ENCODE measurements around the gene PTGER4. TPM values are rescaled to one million over a fixed set of nuclear protein-coding genes. Genes with fewer than 3 reads are reported as not detected.
A peak's percentile ranks its signal among the peaks of the same experiment; 100 is the strongest.
"Not testable (repeated sequence)": the region's sequence is repeated elsewhere in the genome, so short reads cannot be mapped to it uniquely, and the experiment has no call there.

PTGER4 gene
- 0.96 TPM for total RNA-seq

DNA sequence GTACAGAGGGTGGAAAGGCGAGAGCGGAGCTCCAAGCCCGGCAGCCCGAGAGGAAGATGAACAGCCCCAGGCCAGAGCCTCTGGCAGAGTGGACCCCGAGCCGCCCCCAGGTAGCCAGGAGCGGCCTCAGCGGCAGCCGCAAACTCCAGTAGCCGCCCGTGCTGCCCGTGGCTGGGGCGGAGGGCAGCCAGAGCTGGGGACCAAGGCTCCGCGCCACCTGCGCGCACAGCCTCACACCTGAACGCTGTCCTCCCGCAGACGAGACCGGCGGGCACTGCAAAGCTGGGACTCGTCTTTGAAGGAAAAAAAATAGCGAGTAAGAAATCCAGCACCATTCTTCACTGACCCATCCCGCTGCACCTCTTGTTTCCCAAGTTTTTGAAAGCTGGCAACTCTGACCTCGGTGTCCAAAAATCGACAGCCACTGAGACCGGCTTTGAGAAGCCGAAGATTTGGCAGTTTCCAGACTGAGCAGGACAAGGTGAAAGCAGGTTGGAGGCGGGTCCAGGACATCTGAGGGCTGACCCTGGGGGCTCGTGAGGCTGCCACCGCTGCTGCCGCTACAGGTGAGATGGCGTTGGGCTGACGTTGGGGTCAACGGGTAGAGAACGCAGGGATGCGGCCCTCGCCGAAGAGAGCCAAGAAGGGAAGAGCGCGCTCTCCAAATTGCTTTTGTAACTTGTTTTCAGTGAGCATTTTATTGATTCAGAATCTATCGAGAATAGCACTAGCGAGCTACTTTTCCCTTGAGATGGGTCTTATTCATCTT is at the start of gene PTGER4:
Gene PTGER4, plus strand, starts transcription at position 3 of the 769 bp plus-strand sequence. CDS start 1,079 bp downstream, outside the sequence.
- no peak for DNase-seq (ENCODE audit: low spot score)
- peak; percentile 58 for ATAC-seq

DNA sequence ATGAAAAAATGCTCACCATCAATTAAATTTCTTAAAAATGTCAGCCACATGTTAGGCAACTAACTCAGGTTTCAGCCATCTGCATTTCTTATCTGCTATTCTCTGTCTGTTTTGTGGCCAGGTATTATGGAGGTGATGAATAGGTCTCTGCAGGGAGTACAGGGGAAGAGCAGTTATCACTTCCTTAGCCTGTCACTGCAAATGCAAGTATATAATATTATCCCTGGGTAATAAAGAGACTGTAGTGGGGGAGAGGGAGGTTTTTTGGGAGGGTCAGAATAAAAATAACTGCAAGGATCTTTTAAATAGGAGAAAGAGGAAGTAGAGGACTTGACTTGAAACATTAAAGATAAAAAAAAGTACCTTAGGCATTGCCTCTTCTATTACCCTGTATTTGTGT is 49.6 kb upstream of the PTGER4 start:
- ATAC-seq, result no peak

DNA sequence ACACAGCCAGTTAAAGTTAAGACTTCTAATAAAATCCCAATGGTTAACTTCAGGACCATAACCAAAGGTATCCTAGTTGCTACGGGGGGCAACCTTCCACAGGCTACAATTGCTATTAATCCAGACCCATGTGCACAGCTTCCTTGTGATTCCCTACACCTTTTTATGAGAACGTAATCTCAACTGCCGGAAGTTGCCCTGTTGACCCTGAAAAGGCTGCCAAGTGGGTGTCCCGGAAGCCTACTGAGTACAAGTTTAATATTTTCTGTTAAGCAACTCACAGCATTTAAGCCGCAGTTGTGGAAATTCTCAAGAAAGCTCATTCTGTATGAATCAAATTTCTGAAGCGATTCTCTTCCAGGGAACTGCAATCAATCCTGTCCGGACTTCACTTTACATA is 48.5 kb upstream of the PTGER4 start:
- DNase-seq (ENCODE audit: low spot score) (no peak), ATAC-seq (no peak)

More for the DNA sequence above, 49.6 kb upstream of the PTGER4 start:
- DNase-seq (ENCODE audit: low spot score), result no peak

DNA sequence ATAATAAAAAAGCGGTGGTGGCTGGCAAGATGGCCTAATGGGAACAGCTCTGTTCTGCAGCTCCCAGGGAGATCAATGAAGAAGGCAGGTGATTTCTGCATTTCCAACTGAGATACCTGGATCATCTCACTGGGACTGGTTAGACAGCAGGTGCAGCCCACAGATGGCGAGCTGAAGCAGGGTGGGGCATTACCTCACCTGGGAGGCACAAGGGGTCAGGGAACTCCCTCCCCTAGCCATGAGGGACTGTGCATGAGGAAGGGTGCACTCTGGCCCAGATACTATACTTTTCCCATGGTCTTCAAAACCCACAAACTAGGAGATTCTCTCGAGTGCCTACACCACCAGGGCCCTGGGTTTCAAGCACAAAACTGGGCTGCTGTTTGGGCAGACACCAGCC is 45.6 kb upstream of the PTGER4 start:
- ATAC-seq (no peak), DNase-seq (ENCODE audit: low spot score) (no peak)

DNA sequence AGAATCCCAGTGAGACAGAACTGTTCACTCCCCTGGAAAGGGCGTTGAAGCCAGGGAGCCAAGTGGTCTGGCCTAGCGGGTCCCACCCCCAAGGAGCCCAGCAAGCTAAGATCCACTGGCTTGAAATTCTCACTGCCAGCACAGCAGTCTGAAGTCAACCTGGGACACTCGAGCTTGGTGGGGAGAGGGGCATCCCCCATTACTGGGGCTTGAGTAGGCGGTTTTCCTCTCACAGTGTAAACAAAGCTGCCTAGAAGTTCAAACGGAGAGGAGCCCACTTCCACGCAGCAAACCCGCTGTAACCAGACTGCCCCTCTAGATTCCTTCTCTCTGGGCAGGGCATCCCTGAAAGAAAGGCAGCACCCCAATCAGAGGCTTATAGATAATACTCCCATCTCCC is 45.1 kb upstream of the PTGER4 start:
- DNase-seq (ENCODE audit: low spot score), result no peak
- ATAC-seq, result no peak

DNA sequence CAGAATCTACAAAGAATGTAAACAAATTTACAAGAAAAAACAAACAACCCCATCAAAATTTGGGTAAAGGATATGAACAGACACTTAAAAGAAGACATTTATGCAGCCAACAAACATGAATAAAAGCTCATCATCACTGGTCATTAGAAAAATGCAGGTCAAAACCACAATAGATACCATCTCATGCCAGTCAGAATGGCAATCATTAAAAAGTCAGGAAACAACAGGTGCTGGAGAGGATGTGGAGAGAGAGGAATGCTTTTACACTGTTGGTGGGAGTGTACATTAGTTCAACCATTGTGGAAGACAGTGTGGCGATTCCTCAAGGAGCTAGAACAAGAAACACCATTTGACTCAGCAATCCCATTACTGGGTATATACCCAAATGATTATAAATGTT is 40.2 kb upstream of the PTGER4 start:
- DNase-seq (ENCODE audit: low spot score); ATAC-seq: not testable (repeated sequence)

DNA sequence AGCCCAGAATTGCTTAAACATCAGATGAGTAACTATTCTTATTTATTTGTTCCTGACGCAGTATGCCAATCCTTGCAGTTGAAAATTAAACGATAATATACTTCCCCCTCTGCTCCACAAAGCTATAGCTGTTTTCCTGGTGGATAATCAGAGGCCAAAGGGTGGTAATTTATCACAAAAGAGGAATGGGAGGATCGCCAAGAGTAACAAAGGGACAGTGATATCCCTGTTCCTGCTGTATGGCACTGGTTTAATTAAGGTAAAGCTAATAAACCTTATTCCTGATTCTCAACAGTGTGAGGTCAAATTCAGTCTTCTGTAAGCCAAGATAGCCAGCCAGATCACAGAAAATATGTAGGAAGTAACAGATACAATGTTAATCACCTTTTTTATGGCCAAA is 33.4 kb upstream of the PTGER4 start:
- no peak for ATAC-seq
- no peak for DNase-seq (ENCODE audit: low spot score)

DNA sequence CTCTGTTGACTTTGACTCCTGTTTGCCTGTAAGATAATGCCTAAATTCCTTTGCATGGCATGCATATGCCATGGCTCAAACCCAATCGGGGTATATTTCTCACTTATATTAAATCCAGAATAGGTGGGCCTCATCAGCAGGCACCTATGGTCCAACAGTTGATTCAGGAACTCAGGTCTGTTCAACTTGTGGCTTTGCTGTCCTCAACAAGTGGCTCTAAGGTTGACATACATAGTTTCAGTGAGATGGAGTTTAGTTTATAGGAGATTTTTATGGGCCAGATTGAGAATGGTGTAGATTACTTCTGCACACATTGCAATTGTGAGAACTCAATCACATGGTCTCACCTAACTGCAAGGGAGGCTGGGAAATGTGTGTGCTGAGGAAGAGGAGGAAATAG is 31.6 kb upstream of the PTGER4 start:
- ATAC-seq (no peak), DNase-seq (ENCODE audit: low spot score) (no peak)

DNA sequence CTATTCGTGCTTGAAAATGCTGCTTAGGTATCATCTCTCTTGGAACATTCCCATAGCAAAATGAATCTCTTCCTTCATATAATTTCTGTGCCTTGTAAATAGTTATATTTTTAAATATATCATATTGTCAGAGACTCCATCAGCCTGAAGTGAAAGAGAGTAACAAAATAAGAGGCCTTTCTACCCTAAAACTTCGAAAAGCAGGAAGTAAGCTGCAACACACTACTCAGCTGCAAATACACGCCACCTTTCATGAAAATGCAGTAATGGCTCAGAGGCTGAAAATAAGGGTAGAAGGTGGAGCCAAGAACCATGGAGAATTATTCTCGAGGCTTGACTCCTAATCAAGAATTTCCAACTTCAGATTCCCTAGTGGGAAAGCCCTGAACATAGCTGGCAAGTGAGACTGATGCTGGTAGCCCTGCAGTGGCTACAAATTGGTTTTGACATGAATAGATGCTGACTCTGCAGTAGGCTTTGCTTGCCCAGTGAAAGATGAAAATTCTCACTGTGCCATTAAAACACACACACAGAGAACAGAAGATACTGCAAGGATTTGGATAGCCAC is 30.2 kb upstream of the PTGER4 start:
- DNase-seq (ENCODE audit: low spot score), result no peak
- ATAC-seq, result no peak

DNA sequence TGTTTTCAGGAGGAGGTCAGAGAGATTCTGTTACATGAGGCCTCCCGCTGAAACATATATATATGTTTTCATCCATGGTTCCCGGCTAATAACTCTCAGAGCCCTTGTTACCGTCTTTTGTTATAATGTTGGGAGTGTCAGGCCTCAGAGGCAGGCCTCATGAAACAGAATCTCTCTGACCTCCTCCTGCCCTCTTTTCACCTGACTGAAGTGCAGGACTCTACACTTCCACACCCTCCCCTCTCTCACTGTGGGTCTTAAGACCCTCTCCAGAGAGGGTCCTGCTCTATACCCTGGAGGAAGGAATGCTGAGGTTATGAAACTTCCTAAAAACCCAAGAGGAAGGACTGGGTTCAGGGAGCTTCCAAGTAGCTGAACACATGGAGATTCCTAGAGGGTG is 28.5 kb upstream of the PTGER4 start:
- DNase-seq (ENCODE audit: low spot score) (no peak), ATAC-seq (no peak)

DNA sequence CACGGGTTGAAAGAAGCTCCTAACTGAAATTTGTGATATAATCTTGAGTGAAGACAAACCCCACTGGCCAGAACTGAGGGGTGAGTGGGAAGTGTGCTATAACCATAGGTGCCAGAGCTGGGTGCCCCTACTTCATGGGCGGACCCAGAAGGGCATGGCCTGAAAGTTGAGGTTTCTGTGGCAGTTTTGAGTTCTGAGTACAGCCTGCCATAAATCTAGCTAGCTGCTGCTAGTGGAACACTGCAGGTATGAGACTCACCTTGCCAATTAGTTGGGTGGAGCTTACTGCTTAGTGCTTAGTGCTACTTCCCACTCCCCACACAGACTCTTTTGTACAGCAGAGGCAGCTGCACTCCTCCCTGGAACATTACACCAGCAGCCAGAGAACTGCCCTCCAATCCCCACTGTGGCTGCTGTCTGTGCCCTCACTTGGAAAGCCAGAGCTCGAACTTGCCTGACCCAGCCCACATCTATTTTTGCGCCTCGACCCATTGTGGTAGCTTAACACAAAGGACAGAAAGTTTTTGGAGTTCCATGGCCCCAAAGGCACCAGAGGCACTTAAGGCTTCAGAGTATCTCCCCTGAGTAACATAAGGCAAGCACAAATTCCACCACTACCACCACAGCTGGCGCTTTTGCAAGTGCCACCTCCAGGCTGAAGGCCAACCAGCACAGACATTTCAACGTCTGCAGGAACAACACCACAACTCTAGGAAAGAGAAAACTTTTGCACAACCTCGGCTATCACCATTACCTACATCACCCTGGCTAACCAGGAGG is 27.1 kb upstream of the PTGER4 start:
- DNase-seq (ENCODE audit: low spot score), result no peak
- no peak for ATAC-seq

DNA sequence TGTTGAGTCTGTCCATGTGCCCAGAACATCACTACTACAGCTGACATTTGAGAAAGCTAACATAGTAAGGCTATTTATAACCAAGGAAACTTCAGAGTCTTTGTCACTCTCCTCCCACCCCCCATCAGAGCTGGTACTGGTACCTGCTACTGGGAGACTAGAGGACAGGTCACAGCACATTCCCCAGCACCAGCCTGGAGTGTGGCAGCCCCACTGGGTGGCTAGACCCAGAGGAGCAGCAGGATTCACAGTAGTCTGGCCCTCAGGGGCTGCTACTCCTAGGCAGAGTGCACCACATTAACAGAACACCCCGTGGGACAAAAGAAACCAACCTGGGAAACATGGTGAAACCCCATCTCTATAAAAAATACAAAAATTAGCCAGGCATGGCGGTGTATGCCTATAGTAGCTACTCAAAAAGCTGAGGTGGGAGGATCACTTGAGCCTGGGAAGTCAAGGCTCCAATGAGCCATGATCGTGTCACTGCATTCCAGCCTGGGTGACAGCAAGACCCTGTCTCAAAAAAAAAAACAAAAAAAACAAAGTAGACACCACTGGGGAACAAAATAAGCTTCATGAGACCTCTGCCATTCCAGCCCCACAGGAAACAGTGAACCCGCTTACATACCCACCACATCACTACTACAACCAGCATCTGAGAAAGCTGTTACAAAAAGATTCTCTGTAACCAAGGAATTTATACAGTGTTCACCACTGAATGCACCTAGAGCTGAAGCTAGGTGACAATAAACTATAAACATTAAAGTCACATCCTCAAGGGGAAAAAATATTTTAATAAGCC is 26.3 kb upstream of the PTGER4 start:
- no peak for DNase-seq (ENCODE audit: low spot score)
- no peak for ATAC-seq

DNA sequence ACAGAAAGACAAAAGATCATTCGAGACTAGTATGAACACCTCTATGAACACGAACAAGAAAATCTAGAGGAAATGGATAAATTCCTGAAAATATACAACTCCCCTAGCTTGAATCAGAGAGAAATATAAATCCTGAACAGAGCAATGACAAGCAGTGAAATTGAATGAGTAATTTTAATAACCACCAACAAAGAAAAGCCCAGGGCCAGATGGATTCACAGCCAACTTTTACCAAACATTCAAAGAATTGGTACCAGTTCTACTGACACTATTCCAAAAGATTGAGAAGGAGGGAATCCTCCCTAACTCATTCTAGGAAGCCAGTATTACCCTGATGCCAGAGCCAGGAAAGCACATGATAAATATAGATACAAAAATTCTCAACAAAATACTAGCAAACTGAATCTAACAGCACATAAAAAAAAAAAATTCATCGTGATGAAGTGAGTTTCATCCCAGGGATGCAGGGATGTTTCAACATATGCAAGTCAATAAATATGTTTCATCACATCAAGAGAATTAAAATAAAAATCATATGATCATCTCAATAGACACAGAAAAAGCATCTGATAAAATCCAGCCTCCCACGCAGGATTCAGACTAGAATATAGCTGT is 25.2 kb upstream of the PTGER4 start:
- DNase-seq (ENCODE audit: low spot score), result no peak
- ATAC-seq, result no peak

DNA sequence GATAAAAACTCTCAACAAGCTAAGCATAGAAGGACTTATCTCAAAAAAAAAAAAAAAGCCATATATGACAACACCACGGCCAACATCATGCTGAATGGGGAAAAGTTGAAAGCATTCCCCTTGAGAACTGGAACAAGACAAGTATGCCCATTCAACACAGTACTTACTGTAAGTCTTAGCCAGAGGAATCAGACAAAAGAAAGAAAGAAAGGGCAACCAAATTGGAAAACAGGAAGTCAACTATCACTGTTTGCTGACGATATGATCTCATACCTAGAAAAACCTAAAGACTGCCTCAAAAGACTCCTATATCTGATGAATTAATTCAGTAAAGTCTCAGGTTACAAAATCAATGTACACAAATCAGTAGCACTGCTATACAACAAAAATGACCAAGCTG is 24.6 kb upstream of the PTGER4 start:
- ATAC-seq (no peak), DNase-seq (ENCODE audit: low spot score) (no peak)

DNA sequence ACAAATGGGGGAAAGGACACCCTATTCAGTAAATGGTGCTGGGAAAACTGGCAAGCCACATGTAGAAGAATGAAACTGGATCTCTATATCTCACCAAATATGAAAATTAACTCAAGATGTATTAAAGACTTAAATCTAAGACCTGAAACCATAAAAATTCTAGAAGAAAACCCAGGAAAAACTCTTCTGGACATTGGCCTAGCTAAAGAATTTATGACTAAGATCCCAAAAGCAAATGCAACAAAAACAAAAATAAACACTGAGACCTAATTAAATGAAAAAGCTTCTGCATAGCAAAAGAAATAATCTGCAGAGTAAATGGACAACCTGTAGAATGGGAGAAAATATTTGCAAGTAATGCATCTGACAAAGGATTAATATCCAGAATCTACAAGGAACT is 23.6 kb upstream of the PTGER4 start:
- ATAC-seq; DNase-seq (ENCODE audit: low spot score): not testable (repeated sequence)

DNA sequence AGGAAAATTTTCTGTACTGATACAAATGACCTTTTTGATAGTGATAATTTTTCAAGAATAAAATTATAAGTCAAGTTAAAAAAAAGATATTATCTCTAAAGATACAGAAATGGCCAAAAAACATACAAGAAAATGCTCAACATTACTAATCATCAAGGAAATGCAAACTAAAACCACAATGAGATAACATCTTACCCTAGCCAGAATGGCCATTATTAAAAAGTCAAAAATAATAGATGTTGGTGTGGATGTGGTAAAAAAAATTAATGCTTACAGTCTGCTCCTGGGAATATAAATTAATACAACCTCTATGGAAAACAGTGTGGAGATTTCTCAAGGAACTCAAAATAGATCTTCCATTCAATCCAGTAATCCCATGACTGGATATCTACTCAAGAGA is 22.9 kb upstream of the PTGER4 start:
- DNase-seq (ENCODE audit: low spot score) (no peak), ATAC-seq (no peak)

DNA sequence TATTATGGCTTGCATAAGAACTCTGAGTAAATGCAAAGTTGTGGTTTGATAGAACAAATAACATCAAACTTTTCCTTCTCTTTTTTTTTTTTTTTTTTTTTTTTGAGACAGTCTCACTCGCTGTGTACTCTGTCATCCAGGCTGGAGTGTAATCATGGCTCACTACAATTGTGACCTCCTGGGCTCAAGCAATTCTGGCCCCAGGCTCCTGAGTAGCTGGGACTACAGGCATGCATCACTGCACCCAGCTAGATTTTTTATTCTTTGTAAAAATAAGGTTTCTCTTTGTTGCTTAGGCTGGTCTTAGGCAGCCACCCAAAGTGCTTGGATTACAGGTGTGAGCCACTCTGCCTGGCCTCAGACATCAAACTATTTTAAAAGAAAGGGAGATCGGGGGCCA is 19.0 kb upstream of the PTGER4 start:
- DNase-seq (ENCODE audit: low spot score) (no peak), ATAC-seq (no peak)

DNA sequence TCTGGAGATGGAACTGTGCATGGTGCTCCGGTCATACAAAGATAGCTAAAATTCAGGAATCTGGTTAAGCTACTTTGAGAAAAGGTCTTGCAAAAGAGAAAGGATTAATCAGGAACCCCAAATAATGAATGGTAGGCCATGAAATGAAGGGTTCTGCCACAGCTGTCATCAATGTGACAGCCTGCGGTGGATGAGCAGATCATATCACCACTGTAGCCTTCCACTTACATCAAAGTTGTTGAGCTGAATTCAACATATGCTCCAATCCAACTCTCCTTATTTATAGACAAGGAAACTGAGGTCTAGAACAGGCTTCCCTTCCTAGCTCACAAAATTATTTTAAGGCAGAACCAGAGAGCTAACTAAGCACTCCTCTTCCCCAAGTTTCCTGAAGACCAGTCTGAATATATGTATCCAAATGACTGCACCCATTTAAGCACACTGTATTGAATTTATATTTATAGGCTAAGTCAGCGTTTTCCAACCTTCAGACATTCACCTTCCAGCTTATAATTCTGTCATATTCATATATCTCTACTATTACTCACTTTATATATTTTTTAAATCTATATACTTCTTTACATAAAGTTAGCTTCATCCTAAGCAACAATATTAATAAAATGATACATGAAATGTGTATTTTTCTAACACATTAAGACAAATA is 13.9 kb upstream of the PTGER4 start:
- ATAC-seq (no peak), DNase-seq (ENCODE audit: low spot score) (no peak)

DNA sequence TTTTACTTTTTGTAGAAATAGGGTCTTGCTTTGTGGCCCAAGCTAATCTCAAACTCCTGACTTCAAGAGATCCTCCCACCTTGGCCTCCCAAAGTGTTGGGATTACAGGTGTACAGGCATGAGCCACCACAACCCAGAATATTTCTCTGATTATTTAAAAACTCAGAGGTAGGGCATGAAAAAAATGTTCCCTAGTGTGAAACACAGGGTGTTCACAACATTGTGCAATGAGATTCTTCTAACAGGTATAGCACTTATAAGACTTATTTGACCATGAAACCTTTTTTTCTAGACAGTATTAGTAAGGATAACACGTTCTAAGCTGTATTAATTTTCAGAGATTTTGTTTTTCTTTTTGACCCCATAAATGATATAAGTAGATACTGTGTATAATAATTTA is 13.1 kb upstream of the PTGER4 start:
- ATAC-seq, result no peak
- DNase-seq (ENCODE audit: low spot score), result no peak

DNA sequence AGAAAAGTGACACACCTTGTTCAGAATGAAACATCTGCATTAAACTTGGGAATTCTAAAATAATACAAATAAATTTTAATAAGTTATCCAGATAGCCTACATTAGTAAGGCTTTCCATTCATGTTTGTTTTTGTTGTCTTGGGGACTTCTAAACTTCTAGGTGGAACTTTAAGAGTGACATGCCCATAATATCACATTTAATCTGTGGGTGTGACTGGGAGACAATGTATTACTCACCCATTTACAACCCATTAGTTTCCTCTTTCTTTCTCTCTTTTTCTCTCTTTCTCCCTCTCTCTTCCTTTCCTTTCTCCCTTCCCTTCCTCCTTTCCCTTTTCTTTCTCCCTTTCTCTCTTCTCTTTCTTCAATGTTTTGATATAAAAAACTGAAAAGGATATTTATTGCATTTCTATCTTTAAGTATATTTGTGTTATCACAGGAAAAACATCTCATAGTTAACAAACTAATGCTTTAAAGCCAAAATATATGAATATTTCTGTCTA is 12.5 kb upstream of the PTGER4 start:
- ATAC-seq, result no peak

More for the DNA sequence above, 12.5 kb upstream of the PTGER4 start:
- DNase-seq (ENCODE audit: low spot score), result no peak

Data from left lobe of liver (tissue), 2 donors.